Measurements from ENCODE around the gene SRBD1.

- TF ChIP-seq GATA2 (IDR thresholded peaks at IDR 0.05; ENCODE audit: low read depth, low read length) (no peak), GATA3 (IDR thresholded peaks at IDR 0.05; ENCODE audit: low read depth, low read length) (no peak)
Measured at GRCh38 chr2:45390861-45391260, 220.2 kb downstream of the SRBD1 start.
